GM12878 (cell line): ENCODE data around the gene NPAS3. TPM values are rescaled to one million over a fixed set of nuclear protein-coding genes. Genes with fewer than 3 reads are reported as not detected.

ENCODE experiments used
- ATAC-seq: fragments of 200-7000 bp; cut with Tn5 transposase; 3 replicates; pipeline ENCODE4 v1.9.1; 2020; ENCODE audit warnings: mild to moderate bottlenecking, moderate library complexity
- BruUV-seq: library from RNA; stranded (reverse); fragments of 400-500 nt; replicated peaks from 2 replicates; lab custom pipeline; 2021; lab: Mats Ljungman, UMichigan
- CTCF ChIA-PET: fragments of 300-600 bp; sonication (Branson Sonifier 250); formaldehyde crosslinking; extraction: SDS; loops from one replicate; lab custom pipeline; 2021; ENCODE audit warnings: inconsistent platforms; lab: Yijun Ruan, JAX
- POLR2A ChIA-PET: fragments of 350-600 bp; formaldehyde crosslinking; extraction: SDS; loops from one replicate; lab custom pipeline; 2021; ENCODE audit warnings: inconsistent platforms; lab: Charles Lee
- RAD21 ChIA-PET: fragments of 300-600 bp; sonication (Branson Sonifier 250); formaldehyde crosslinking; loops from one replicate; lab custom pipeline; 2023; ENCODE audit warnings: antibody characterized with exemption; ENCODE audit not compliant: unreplicated experiment; lab: Charles Lee
- SMC1A ChIA-PET: fragments of 300-600 bp; sonication (Branson Sonifier 250); formaldehyde crosslinking; loops from one replicate; lab custom pipeline; 2023; ENCODE audit not compliant: unreplicated experiment, uncharacterized antibody; lab: Charles Lee
- DNase-seq: peaks from one replicate; pipeline ENCODE4 v3.0.0-alpha.2; 2011; ENCODE audit warnings: low read depth, low spot score
- FAIRE-seq: peaks from 3 replicates; lab custom pipeline; 2011; peaks lifted over from hg19 to GRCh38; lab: Jason Lieb, UNC
- H2AFZ ChIP-seq: 2 replicates; pipeline ENCODE4 v1.6.0; 2011; ENCODE audit warnings: low read depth, low read length, control low read depth; ENCODE audit not compliant: control insufficient read depth
- H3K27ac ChIP-seq: 2 replicates; pipeline ENCODE4 v1.5.1; 2011; ENCODE audit warnings: control low read depth; ENCODE audit not compliant: control insufficient read depth, insufficient read depth
- H3K27me3 ChIP-seq, 2 experiments: replicated peaks in 1 of 2; 2 replicates each; pipeline versions ENCODE4 v1.6.0 to v1.6.1; 2011; ENCODE audit warnings: low read length in 1 of 2; ENCODE audit not compliant: control insufficient read depth in 2 of 2, insufficient read depth in 2 of 2
- H3K36me3 ChIP-seq, 2 experiments: 2 replicates each; pipeline ENCODE4 v1.5.1; 2011; ENCODE audit warnings: low read length in 1 of 2; ENCODE audit not compliant: control insufficient read depth in 2 of 2, insufficient read depth in 2 of 2
- H3K4me1 ChIP-seq: 2 replicates; pipeline ENCODE4 v1.6.1; 2011; ENCODE audit warnings: mild to moderate bottlenecking, low read length, moderate library complexity, mixed read lengths; ENCODE audit not compliant: control insufficient read depth, insufficient read depth
- H3K4me2 ChIP-seq: 2 replicates; pipeline ENCODE4 v1.6.0; 2011; ENCODE audit warnings: control low read depth; ENCODE audit not compliant: control insufficient read depth, insufficient read depth
- H3K4me3 ChIP-seq: fragments of 200-600 bp; sonication (generic); 2 replicates; pipeline ENCODE4 v1.5.1; 2016
- H3K79me2 ChIP-seq: 2 replicates; pipeline ENCODE4 v1.6.0; 2011; ENCODE audit warnings: low read length; ENCODE audit not compliant: control insufficient read depth, insufficient read depth
- H3K9ac ChIP-seq: 2 replicates; pipeline ENCODE4 v1.8.0; 2011; ENCODE audit warnings: low read length, control low read depth, mixed read lengths; ENCODE audit not compliant: control insufficient read depth, insufficient read depth
- H3K9me3 ChIP-seq: replicated peaks from 3 replicates; pipeline ENCODE4 v1.5.1; 2011; ENCODE audit warnings: mild to moderate bottlenecking, low read length; ENCODE audit not compliant: control insufficient read depth, insufficient read depth
- H4K20me1 ChIP-seq: 2 replicates; pipeline ENCODE4 v1.6.0; 2011; ENCODE audit not compliant: control insufficient read depth, insufficient read depth
- CBX5 ChIP-seq: sonication (generic); IDR thresholded peaks from 2 replicates; pipeline ENCODE4 v1.6.1; 2016; ENCODE audit warnings: low read depth, moderate library complexity, mild to moderate bottlenecking, inconsistent platforms
- EP300 ChIP-seq, 2 experiments: fragments of 150-350 bp in 1 of 2; IDR thresholded peaks; 2 replicates each; pipeline ENCODE4 v1.6.1; 2011 to 2012; ENCODE audit warnings: low read depth in 2 of 2, low read length in 2 of 2, borderline replicate concordance in 1 of 2, improper control_type of control experiment in 1 of 2, inconsistent platforms in 1 of 2; ENCODE audit not compliant: control insufficient read depth in 1 of 2
- KDM1A ChIP-seq: fragments of 200-600 bp; sonication (generic); IDR thresholded peaks from 2 replicates; pipeline ENCODE4 v1.6.1; 2016; ENCODE audit warnings: borderline replicate concordance
- NR2C1 ChIP-seq: fragments of 450-650 bp; IDR thresholded peaks from 2 replicates; pipeline ENCODE4 v1.6.1; 2017; ENCODE audit warnings: antibody characterized with exemption, mild to moderate bottlenecking, moderate library complexity
- POLR2A ChIP-seq: IDR thresholded peaks from 2 replicates; pipeline ENCODE4 v1.6.1; 2011; ENCODE audit warnings: low read depth, mild to moderate bottlenecking, low read length
- RUNX3 ChIP-seq: IDR thresholded peaks from 2 replicates; pipeline ENCODE4 v1.6.1; 2012; ENCODE audit warnings: low read length, inconsistent platforms
- SKIL ChIP-seq: fragments of 450-650 bp; IDR thresholded peaks from 2 replicates; pipeline ENCODE4 v1.6.1; 2017; ENCODE audit warnings: mild to moderate bottlenecking, low read depth, inconsistent platforms; ENCODE audit not compliant: poor library complexity, severe bottlenecking
- SRF ChIP-seq, 2 experiments: IDR thresholded peaks; 2 replicates each; pipeline ENCODE4 v1.6.1; 2011; ENCODE audit warnings: low read depth in 2 of 2, low read length in 2 of 2, mild to moderate bottlenecking in 1 of 2, moderate library complexity in 1 of 2
- ZBTB33 ChIP-seq: fragments of 450-650 bp; IDR thresholded peaks from 2 replicates; pipeline ENCODE4 v1.6.1; 2017; ENCODE audit warnings: mild to moderate bottlenecking
- WGBS: methylation state at CpG from one replicate; pipeline ENCODE4 v1.1.6; 2016; ENCODE audit warnings: low lambda C conversion rate; ENCODE audit not compliant: insufficient replicate concordance, insufficient coverage; ENCODE audit errors: missing lambda C conversion rate; 5-methylcytosine and 5-hydroxymethylcytosine counted together
- in situ Hi-C: fragments of 300-500 bp; cut with MboI; formaldehyde crosslinking; loops from 9 replicates; pipeline ENCODE4 v1.14.3; 2018; ENCODE audit warnings: mixed read lengths
- intact Hi-C: fragments of 100-400 bp; cut with micrococcal nuclease; formaldehyde crosslinking; loops from one replicate; pipeline ENCODE4 v1.14.2; 2022; ENCODE audit not compliant: unreplicated experiment
- polyA plus RNA-seq, 11 experiments: library from polyadenylated mRNA; depleted of rRNA in 4 of 11; unstranded in 6 of 11; stranded (reverse) in 5 of 11; fragments of >200 nt; fragmentation: Nextera tagmentation in 4 of 11; fragmentation: Illumina TruSeq in 1 of 11; extraction: Ambion mirVana in 4 of 11; extraction: Trizol in 1 of 11; gene quantifications; 1 replicate in 1 of 11; 2 replicates in 10 of 11; pipeline versions ENCODE4 v1.2.1 to v1.2.3, GENCODE V29; 2011 to 2016; ENCODE audit warnings: inconsistent platforms in 2 of 11, missing spikeins in 2 of 11, low read depth in 1 of 11
- total RNA-seq, 4 experiments: library from RNA; depleted of rRNA in 3 of 4; stranded (reverse); fragments of >200 nt in 3 of 4; fragmentation: Illumina TruSeq in 1 of 4; extraction: Trizol in 1 of 4; gene quantifications; 2 replicates each; pipeline versions ENCODE4 v1.2.1 to v1.2.3, GENCODE V29; 2013 to 2021

NPAS3 gene
- total and polyA plus RNA-seq, 10 of the 15 experiments (the other 5 are each of a cell fraction or from before 2014, with no cell fraction given) = under 0.01 to 2.7 (median 0.03) TPM; not detected in 6

GRCh38 chr14:33331176-33331949, 392.7 kb downstream of the NPAS3 start:
- POLR2A ChIA-PET = interaction anchor here (0.6 kb wide), 1 partner anchor 456 kb away, joined by 4 read pairs; no protein-coding TSS in a partner anchor
- RAD21 ChIA-PET = no interaction called here
- Histone ChIP-seq H3K9me3 (no peaks in the 10 kb centered on the region), H3K36me3 (no peaks in the 10 kb centered on the region), H3K79me2 (no peaks in the 10 kb centered on the region), H2AFZ (no peak overlapping the region), H3K4me2 (no peak overlapping the region), H3K4me1 (no peaks in the 10 kb centered on the region), H4K20me1 (no peaks in the 10 kb centered on the region), H3K9ac (no peak overlapping the region), H3K4me3 (no peak overlapping the region), H3K27me3 (no peaks in the 10 kb centered on the region), H3K27ac (no peak overlapping the region)
- ATAC-seq = no peak
- FAIRE-seq = no peak
- no peak for TF ChIP-seq CBX5
- no peak for TF ChIP-seq SKIL
- TF ChIP-seq RUNX3 = no peak
- no peak for TF ChIP-seq ZBTB33
- TF ChIP-seq SRF (IDR thresholded peaks at IDR 0.05; ENCODE audit: low read depth in 2 of 2, low read length in 2 of 2) = no peak
- TF ChIP-seq NR2C1 = no peak
- no peak for TF ChIP-seq POLR2A
- TF ChIP-seq KDM1A = no peak
- TF ChIP-seq EP300 (IDR thresholded peaks at IDR 0.05; ENCODE audit: borderline replicate concordance in 1 of 2, control insufficient read depth in 1 of 2, low read depth in 2 of 2, low read length in 2 of 2) = no peak
- SMC1A ChIA-PET = interaction anchor here (0.5 kb wide), 1 partner anchor 88 kb away, joined by 3 read pairs; no protein-coding TSS in a partner anchor
- no peak for DNase-seq
- CTCF ChIA-PET = interaction anchor here (1.1 kb wide), 1 partner anchor 9 kb away, joined by 3 read pairs; no protein-coding TSS in a partner anchor
- intact Hi-C loops (no loop called here), in situ Hi-C loops (no loop called here)
- no TSS peak for BruUV-seq
- 43% methylated on average over 11 of the region's 11 CpGs for WGBS
